ENCODE results near the gene TBC1D8. TPM values are rescaled to one million over a fixed set of nuclear protein-coding genes. Genes with fewer than 3 reads are reported as not detected.

The TBC1D8 gene
- total and polyA plus RNA-seq, 4 experiments from 2014 or later: 0.15 to 2.4 (median 1.5) TPM

GRCh38 chr2:101012054-101012705 lies 139.0 kb downstream of the TBC1D8 start:
- intact Hi-C loops (cut with micrococcal nuclease): loop anchor here (1.0 to 5.0 kb wide), 4 partner anchors 141 to 820 kb away; partner anchors contain the start of gene CREG2
- DNase-seq: no peak
- ChIA-PET CTCF (ENCODE audit: partially characterized antibody) (interaction anchor here (0.5 to 3.9 kb wide), 25 partner anchors 9 to 450 kb away, joined by 3 to 58 read pairs (median 3); partner anchors contain the start of gene RPL31), POLR2A (ENCODE audit: partially characterized antibody) (interaction anchor here (0.8 to 2.6 kb wide), 3 partner anchors 10 to 194 kb away, joined by 4 to 12 read pairs (median 10); partner anchors contain the start of gene RPL31)
- Histone ChIP-seq H3K4me3 (ENCODE audit: low read length in 2 of 2) (no peak overlapping the region), H3K9me3 (ENCODE audit: control insufficient read depth in 1 of 2, low read length in 2 of 2) (no peaks in the 10 kb centered on the region), H3K36me3 (ENCODE audit: insufficient read depth, low read length) (peaks cover 23% of the 10 kb centered on the region), H3K27ac (ENCODE audit: low read depth, low read length) (no peak overlapping the region), H3K27me3 (ENCODE audit: insufficient read depth, low read length) (no peaks in the 10 kb centered on the region), H3K4me1 (ENCODE audit: insufficient read depth, low read length) (no peaks in the 10 kb centered on the region)
- no peaks in the 10 kb centered on the region for H3K27me3 Mint-ChIP-seq
- H3K4me1 Mint-ChIP-seq: peaks cover 6 to 22% (median 12%) of the 10 kb centered on the region in 4 donors
- no peak overlapping the region for H3K4me3 Mint-ChIP-seq
- H3K36me3 Mint-ChIP-seq: peaks cover 18 to 48% of the 10 kb centered on the region in 2 donors
- H3K9me3 Mint-ChIP-seq: no peaks in the 10 kb centered on the region
- peak overlapping the region in 5 of 7 donors; percentile 3 to 48 (median 30) for H3K27ac Mint-ChIP-seq

DNA sequence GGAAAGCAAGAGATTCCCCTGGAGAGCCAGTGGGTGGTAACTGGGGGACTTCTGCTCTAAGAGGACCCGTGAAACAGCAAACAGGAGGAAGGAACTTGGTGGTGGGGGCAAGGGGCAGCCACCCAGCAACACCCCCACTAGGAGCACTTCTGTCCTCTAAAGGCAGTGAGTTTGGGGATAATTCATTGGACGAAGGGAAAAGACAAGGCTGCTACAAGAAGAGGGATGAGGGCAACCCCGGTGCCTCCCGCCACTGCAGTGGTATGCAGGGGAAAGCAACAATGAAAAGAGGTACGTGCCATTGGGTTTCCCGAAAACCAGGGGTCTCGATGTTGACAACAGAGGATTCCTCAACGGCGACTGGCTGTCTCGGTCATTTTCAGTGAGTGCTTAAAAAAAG lies 140.0 kb downstream of the TBC1D8 start:
- ChIA-PET CTCF (ENCODE audit: partially characterized antibody) (interaction anchor here (2.6 to 3.8 kb wide), 2 partner anchors 11 to 194 kb away, joined by 15 to 18 read pairs; no protein-coding TSS in a partner anchor), POLR2A (ENCODE audit: partially characterized antibody) (no interaction called here)
- Histone ChIP-seq H3K36me3 (ENCODE audit: insufficient read depth, low read length) (peaks cover 33% of the 10 kb centered on the region), H3K4me1 (ENCODE audit: insufficient read depth, low read length) (no peaks in the 10 kb centered on the region), H3K27ac (ENCODE audit: low read depth, low read length) (no peak overlapping the region), H3K9me3 (ENCODE audit: control insufficient read depth in 1 of 2, low read length in 2 of 2) (no peaks in the 10 kb centered on the region), H3K27me3 (ENCODE audit: insufficient read depth, low read length) (no peaks in the 10 kb centered on the region), H3K4me3 (ENCODE audit: low read length in 2 of 2) (no peak overlapping the region)
- H3K4me3 Mint-ChIP-seq: no peak overlapping the region
- H3K36me3 Mint-ChIP-seq: peaks cover 21 to 59% of the 10 kb centered on the region in 2 donors
- H3K27me3 Mint-ChIP-seq: no peaks in the 10 kb centered on the region
- intact Hi-C loops (cut with micrococcal nuclease): loop anchor here (5.0 kb wide), 1 partner anchor 821 kb away; no protein-coding TSS in a partner anchor
- H3K9me3 Mint-ChIP-seq: no peaks in the 10 kb centered on the region
- H3K4me1 Mint-ChIP-seq: peaks cover 9 to 26% (median 13%) of the 10 kb centered on the region in 4 donors
- DNase-seq: no peak
- H3K27ac Mint-ChIP-seq: peak overlapping the region in 5 of 7 donors; percentile 3 to 76 (median 17)

DNA sequence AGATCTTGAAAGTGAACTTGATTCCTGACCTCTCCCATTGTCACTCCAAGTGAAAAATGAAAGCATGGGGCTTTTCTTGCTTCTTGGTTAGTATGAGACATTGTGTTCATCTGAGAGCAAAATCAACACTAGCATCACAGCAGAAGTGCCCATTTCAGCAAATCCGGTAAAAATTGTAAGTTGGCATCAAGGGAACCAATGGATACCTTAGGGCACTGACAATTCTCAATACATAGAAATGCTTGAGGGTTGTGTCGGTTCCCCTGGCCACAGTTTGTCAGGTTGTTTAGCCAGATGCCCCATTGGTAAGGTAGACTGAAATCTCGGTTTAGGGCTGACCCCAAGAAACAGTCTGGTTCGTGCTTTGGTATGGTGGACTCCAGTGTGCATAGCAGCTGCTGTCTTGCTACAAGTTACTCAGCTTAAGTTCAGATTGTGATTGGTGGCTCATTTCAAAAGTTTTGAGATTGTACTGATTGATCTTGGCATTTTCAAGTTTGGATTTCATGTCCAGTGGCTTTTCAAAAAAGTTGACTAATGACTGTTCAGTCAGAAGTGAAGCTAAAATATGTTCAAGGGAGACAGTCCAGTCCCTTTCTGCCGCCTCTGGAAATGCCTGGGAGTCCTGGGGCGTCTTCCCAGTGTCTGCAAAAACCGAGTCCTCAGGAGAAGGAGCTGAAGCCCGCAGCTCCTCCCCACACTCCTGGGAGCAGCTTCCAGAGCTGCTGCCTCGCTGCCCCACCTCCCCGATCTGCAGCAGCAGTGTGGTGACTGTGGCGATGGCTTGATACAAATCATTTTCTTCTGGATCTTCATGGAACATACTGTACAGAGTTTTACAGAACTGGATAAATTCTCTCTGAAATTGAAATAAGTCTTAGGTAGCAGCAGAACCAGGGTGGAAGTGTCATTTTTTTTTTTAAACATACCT lies 143.5 kb downstream of the TBC1D8 start:
- Mint-ChIP-seq H3K4me3 (no peak overlapping the region), H3K36me3 (peaks cover 50 to 83% of the 10 kb centered on the region in 2 donors), H3K27me3 (no peaks in the 10 kb centered on the region), H3K9me3 (peaks cover 0 to 2% (median 0%) of the 10 kb centered on the region in 8 donors), H3K4me1 (peaks cover 33 to 58% (median 43%) of the 10 kb centered on the region in 4 donors), H3K27ac (peak overlapping the region in 5 of 7 donors; percentile 57 to 91 (median 83))
- POLR2A ChIA-PET (ENCODE audit: partially characterized antibody): interaction anchor here (1.6 kb wide), 1 partner anchor 15 kb away, joined by 4 read pairs; no protein-coding TSS in a partner anchor
- H3K4me1 ChIP-seq (ENCODE audit: insufficient read depth, low read length): peaks cover 31% of the 10 kb centered on the region
- no peak overlapping the region for H3K4me3 ChIP-seq (ENCODE audit: low read length in 2 of 2)
- H3K27me3 ChIP-seq (ENCODE audit: insufficient read depth, low read length): no peaks in the 10 kb centered on the region
- no peak overlapping the region for H3K27ac ChIP-seq (ENCODE audit: low read depth, low read length)
- H3K36me3 ChIP-seq (ENCODE audit: insufficient read depth, low read length): peaks cover 51% of the 10 kb centered on the region
- no peak for DNase-seq
- intact Hi-C loops (cut with micrococcal nuclease): no loop called here
- CTCF ChIA-PET (ENCODE audit: partially characterized antibody): interaction anchor here (1.3 to 3.8 kb wide), 3 partner anchors 142 to 402 kb away, joined by 4 to 18 read pairs (median 4); no protein-coding TSS in a partner anchor
- H3K9me3 ChIP-seq (ENCODE audit: control insufficient read depth in 1 of 2, low read length in 2 of 2): no peaks in the 10 kb centered on the region

- Histone ChIP-seq H3K27me3 (ENCODE audit: insufficient read depth, low read length) (no peaks in the 10 kb centered on the region), H3K36me3 (ENCODE audit: insufficient read depth, low read length) (peaks cover 44% of the 10 kb centered on the region), H3K27ac (ENCODE audit: low read depth, low read length) (peak overlapping the region; percentile 13), H3K4me3 (ENCODE audit: low read length in 2 of 2) (no peak overlapping the region), H3K9me3 (ENCODE audit: control insufficient read depth in 1 of 2, low read length in 2 of 2) (no peaks in the 10 kb centered on the region), H3K4me1 (ENCODE audit: insufficient read depth, low read length) (peaks cover 37% of the 10 kb centered on the region)
- intact Hi-C loops (cut with micrococcal nuclease): no loop called here
- ChIA-PET CTCF (ENCODE audit: partially characterized antibody) (interaction anchor here (1.4 kb wide), 1 partner anchor 199 kb away, joined by 5 read pairs; no protein-coding TSS in a partner anchor), POLR2A (ENCODE audit: partially characterized antibody) (interaction anchor here (1.3 kb wide), 1 partner anchor 145 kb away, joined by 3 read pairs; the partner anchor contains the start of gene TBC1D8)
- Mint-ChIP-seq H3K9me3 (peaks cover 0 to 2% (median 0%) of the 10 kb centered on the region in 8 donors), H3K4me1 (peaks cover 35 to 61% (median 46%) of the 10 kb centered on the region in 4 donors), H3K27me3 (no peaks in the 10 kb centered on the region), H3K4me3 (no peak overlapping the region), H3K27ac (peak overlapping the region in 6 of 7 donors; percentile 7 to 91 (median 63)), H3K36me3 (peaks cover 51 to 79% of the 10 kb centered on the region in 2 donors)
- DNase-seq: no peak
Measured at GRCh38 chr2:101006065-101006715, 145.0 kb downstream of the TBC1D8 start.

GRCh38 chr2:101004620-101005325 lies 146.4 kb downstream of the TBC1D8 start:
- Mint-ChIP-seq H3K4me1 (peaks cover 34 to 64% (median 46%) of the 10 kb centered on the region in 4 donors), H3K9me3 (peaks cover 0 to 2% (median 0%) of the 10 kb centered on the region in 8 donors), H3K36me3 (peaks cover 51 to 71% of the 10 kb centered on the region in 2 donors), H3K27ac (peak overlapping the region; percentile 59 to 99 (median 88)), H3K27me3 (no peaks in the 10 kb centered on the region), H3K4me3 (peak overlapping the region in 6 of 8 donors; percentile 7 to 94 (median 53))
- H3K9me3 ChIP-seq (ENCODE audit: control insufficient read depth in 1 of 2, low read length in 2 of 2): no peaks in the 10 kb centered on the region
- peaks cover 44% of the 10 kb centered on the region for H3K36me3 ChIP-seq (ENCODE audit: insufficient read depth, low read length)
- H3K4me1 ChIP-seq (ENCODE audit: insufficient read depth, low read length): peaks cover 37% of the 10 kb centered on the region
- no peak for DNase-seq
- no peak overlapping the region for H3K4me3 ChIP-seq (ENCODE audit: low read length in 2 of 2)
- CTCF ChIA-PET (ENCODE audit: partially characterized antibody): interaction anchor here (1.4 to 4.2 kb wide), 3 partner anchors 8 to 201 kb away, joined by 5 to 38 read pairs (median 5); no protein-coding TSS in a partner anchor
- intact Hi-C loops (cut with micrococcal nuclease): loop anchor here (5.0 kb wide), 2 partner anchors 248 to 1667 kb away; partner anchors contain the start of genes CNOT11, EIF5B and TXNDC9
- POLR2A ChIA-PET (ENCODE audit: partially characterized antibody): interaction anchor here (1.2 to 3.6 kb wide), 3 partner anchors 248 to 442 kb away, joined by 3 to 50 read pairs (median 15); partner anchors contain the start of genes CNOT11 and PDCL3
- H3K27ac ChIP-seq (ENCODE audit: low read depth, low read length): peak overlapping the region; percentile 91
- no peaks in the 10 kb centered on the region for H3K27me3 ChIP-seq (ENCODE audit: insufficient read depth, low read length)

Measured in CD4-positive, alpha-beta memory T cell (primary cell).